ENCODE measurements around the gene CLN6.

CLN6 gene

DNA sequence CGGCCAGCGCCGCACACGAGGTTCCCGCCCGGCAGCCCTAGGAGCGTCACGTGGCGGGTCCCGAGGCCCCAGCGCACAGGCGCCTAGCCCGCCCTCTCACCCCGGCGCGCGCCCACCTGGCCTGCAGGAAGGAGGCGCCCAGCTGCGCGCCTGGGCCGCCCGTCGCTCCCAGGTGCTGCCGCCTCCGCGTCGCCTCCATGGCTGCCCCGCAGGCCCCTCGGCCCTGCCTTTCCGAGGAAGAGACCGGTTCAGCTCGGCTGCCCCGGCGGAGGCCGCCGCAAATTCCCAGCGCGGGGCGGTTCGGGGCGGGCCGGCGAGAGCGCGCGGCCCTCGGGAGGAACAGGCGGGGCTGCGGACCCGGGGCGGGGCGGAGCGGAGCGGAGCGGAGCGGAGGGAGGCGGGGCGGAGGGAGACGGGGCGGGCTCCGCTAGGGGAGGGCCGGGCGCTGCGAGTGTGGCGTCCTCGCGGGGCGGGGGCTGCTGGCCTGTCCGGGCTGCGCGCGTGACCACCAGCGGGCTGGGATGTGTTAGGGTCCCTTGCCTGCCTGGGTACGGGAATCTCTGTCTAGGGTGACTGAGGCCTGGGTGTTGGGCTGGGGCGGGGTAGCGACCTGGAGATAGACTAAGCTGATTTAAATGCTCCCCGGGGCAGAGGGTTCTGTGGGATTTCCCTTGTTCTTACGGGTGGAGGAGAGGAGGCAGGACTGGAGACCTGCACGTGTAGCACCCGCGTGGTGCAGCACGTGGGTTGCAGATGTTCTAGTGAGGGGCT is at the start of gene CLN6:
CLN6 (minus strand) TSS at position 343 of the 771 bp plus-strand sequence; CDS start at position 199, 144 bp downstream.
- H3K4me1 Mint-ChIP-seq (ENCODE audit: low read depth), result peaks cover 41% of the 10 kb centered on the region
- no peaks in the 10 kb centered on the region for H3K36me3 Mint-ChIP-seq
- peak within 1 kb of the TSS; percentile 97 for H3K4me3 Mint-ChIP-seq
- H3K27me3 Mint-ChIP-seq, result no peaks in the 10 kb centered on the region
- peak within 1 kb of the TSS; percentile 98 for H3K27ac Mint-ChIP-seq
- H3K9me3 Mint-ChIP-seq (ENCODE audit: low read depth), result no peaks in the 10 kb centered on the region

DNA sequence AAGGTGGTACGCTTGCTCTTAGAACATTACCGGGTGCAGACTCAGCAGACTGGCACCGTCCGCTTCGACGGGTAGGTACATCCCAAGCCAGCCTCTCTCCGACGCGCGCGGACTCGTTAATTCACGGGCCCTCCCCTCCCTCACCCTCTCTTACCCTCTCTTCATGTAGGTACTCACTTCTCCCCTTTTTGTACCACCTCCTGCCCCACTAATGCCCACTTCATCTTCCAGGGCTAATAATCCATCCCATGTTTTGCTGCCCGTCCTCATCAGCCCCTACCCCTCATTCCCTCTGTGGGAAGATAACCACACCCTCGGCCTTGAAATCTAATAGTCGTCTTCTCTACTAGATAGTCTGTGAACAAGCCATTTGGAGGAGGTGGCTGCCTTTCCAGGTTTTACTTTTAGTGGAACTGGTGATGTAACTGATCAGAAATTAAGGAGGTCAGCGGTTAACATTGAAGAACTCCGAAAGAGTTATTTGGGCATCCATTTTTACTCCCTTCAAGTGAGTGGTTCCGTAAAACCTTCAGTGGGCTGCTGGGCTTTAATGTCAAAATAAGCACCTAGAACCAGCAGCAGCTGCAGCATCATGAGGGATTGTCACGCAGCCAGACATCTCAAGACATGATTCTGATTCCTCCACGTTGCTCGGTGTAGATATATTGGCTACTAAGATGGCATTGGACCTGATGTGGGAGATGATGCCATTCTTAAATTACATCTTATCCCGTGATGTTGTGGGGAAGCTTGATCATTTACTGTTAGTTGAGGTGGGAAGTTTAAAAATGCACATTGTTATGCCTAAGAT is 49.3 kb upstream of the CLN6 start:
- H3K27me3 Mint-ChIP-seq, result no peaks in the 10 kb centered on the region
- H3K4me3 Mint-ChIP-seq, result peak overlapping the region; percentile 97
- peak overlapping the region; percentile 91 for H3K27ac Mint-ChIP-seq
- peaks cover 5% of the 10 kb centered on the region for H3K36me3 Mint-ChIP-seq
- peaks cover 56% of the 10 kb centered on the region for H3K4me1 Mint-ChIP-seq (ENCODE audit: low read depth)
- H3K9me3 Mint-ChIP-seq (ENCODE audit: low read depth), result no peaks in the 10 kb centered on the region

DNA sequence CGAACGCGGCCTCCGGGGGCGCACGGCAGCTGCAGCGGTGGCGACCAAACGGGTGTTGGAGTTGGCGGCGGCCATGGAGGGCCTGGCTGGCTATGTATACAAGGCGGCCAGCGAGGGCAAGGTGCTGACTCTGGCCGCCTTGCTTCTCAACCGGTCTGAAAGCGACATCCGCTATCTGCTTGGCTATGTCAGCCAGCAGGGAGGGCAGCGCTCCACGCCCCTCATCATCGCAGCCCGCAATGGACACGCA is 48.7 kb upstream of the CLN6 start:
- peak overlapping the region; percentile 97 for H3K4me3 Mint-ChIP-seq
- no peaks in the 10 kb centered on the region for H3K27me3 Mint-ChIP-seq
- peaks cover 5% of the 10 kb centered on the region for H3K36me3 Mint-ChIP-seq
- no peaks in the 10 kb centered on the region for H3K9me3 Mint-ChIP-seq (ENCODE audit: low read depth)
- H3K27ac Mint-ChIP-seq, result peak overlapping the region; percentile 91
- peaks cover 55% of the 10 kb centered on the region for H3K4me1 Mint-ChIP-seq (ENCODE audit: low read depth)

DNA sequence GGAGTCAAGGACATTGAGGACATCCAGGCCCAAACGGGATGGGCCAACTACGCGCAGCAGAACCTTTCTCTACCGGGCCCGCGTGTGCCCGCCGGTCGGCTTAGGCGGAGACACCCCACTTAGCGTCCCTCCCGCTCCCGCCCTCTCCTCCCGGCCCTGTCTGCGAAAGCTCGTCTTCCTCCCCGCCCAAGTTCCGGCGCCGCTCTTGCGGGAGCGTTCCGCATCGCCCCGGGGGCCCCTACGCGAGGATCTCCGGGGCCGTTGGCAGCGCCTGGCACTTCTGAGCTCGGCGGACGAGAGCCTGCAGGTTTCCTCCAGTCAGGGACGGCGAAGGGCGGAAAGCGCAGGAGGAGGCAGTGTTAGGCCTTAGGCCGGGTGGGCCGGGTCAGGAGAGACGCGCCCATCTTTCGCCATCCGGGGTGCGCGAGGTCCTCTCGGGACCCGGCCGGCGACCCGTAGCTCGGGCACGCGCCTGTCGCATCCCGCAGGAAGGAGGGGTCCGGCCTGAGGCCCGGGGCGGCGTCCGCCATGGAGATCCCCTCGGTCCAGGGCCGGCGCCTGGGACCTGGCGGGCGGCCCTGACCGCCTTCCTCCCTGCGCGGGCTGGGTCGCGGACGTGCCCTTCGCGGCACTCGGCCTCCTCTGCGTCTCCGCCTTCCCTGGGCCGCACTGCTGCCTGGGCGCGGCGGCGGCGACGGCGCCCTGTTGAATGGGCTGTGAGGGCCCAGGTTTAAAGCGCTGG is 48.2 kb upstream of the CLN6 start, which contains the start of gene FEM1B:
FEM1B (plus strand) TSS at position 143 of the 742 bp plus-strand sequence. CDS start 673 bp downstream, outside the sequence.
- H3K4me1 Mint-ChIP-seq (ENCODE audit: low read depth), result peaks cover 53% of the 10 kb centered on the region
- no peaks in the 10 kb centered on the region for H3K27me3 Mint-ChIP-seq
- H3K9me3 Mint-ChIP-seq (ENCODE audit: low read depth), result no peaks in the 10 kb centered on the region
- H3K4me3 Mint-ChIP-seq, result peak within 1 kb of the TSS; percentile 97
- H3K36me3 Mint-ChIP-seq, result peaks cover 5% of the 10 kb centered on the region
- peak within 1 kb of the TSS; percentile 98 for H3K27ac Mint-ChIP-seq

DNA sequence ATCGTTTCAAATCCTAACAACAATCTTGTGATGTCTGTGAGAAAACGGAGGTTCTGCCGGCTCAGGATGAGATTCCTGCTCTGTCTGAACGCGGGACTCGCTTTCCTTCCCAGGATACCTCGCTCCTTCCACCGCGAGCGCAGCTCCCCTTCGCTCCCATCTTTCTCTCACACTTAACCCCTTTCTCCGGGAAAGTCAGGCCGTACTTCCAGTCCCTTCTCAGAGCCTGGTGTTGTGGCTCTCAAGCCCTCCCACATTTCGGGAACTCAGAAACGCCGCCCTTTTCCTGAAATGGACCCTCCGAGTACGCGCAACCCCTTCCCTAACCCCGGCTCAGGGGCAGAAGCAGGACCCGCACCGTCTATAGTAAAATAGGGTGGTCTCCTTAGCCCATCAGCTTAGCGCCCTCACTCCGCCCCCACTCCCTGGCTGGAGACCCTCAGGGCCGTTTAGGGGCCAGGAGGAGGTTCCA is 47.6 kb upstream of the CLN6 start:
- Mint-ChIP-seq H3K36me3 (peaks cover 5% of the 10 kb centered on the region), H3K4me1 (ENCODE audit: low read depth) (peaks cover 47% of the 10 kb centered on the region), H3K27ac (peak overlapping the region; percentile 98), H3K4me3 (peak overlapping the region; percentile 89), H3K9me3 (ENCODE audit: low read depth) (no peaks in the 10 kb centered on the region), H3K27me3 (no peaks in the 10 kb centered on the region)

DNA sequence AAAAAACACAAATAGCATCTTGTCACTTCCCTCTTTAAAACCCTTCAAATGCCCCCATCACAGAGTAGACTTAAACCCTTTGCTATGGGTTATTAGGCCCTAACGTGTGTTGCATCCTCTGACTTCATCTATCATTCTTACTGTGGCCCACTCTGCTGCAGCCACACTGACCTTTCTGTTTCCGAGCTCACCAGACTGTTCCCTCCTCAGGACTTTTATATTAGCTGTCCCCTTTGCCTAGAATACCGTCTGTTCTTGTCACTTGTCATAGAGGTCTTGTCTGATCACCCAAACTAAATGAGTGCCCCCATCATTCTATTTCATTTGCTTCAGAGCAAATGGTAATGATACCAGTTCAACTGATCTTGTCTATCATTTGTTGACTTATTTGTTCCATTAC is 47.1 kb upstream of the CLN6 start:
- Mint-ChIP-seq H3K27me3 (no peaks in the 10 kb centered on the region), H3K27ac (peak overlapping the region; percentile 98), H3K4me3 (peak overlapping the region; percentile 89), H3K36me3 (peaks cover 5% of the 10 kb centered on the region), H3K9me3 (ENCODE audit: low read depth) (no peaks in the 10 kb centered on the region), H3K4me1 (ENCODE audit: low read depth) (peaks cover 42% of the 10 kb centered on the region)

DNA sequence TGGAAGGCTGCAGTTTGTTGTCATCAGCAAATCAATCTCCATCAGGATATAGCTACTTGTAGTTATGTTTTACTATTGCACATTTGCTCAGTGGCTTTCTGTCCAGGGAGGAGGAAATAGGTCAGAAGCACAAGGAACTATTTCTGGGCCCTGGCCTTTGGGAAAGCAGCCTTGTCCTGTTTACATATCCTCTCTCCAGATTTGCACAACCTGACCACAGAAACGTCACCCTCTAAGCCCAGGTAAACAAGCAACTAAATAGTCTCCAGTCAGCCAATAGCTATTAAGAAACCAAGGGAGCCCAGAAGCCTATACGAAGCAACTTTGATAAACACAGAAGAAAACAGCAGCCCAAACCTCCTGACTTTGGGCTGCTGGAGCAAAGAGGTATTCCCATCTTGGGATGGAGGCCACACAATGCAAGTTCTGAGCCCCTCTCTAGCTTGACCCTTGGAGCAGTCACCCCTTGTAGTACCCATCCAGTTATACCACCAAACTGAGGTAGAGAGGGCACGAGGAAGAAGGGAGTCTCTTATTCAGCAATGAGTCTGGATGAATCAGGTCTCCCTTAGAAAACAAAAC is 45.7 kb upstream of the CLN6 start:
- Mint-ChIP-seq H3K4me1 (ENCODE audit: low read depth) (peaks cover 28% of the 10 kb centered on the region), H3K27me3 (no peaks in the 10 kb centered on the region), H3K36me3 (peaks cover 2% of the 10 kb centered on the region), H3K27ac (no peak overlapping the region), H3K4me3 (no peak overlapping the region), H3K9me3 (ENCODE audit: low read depth) (no peaks in the 10 kb centered on the region)

DNA sequence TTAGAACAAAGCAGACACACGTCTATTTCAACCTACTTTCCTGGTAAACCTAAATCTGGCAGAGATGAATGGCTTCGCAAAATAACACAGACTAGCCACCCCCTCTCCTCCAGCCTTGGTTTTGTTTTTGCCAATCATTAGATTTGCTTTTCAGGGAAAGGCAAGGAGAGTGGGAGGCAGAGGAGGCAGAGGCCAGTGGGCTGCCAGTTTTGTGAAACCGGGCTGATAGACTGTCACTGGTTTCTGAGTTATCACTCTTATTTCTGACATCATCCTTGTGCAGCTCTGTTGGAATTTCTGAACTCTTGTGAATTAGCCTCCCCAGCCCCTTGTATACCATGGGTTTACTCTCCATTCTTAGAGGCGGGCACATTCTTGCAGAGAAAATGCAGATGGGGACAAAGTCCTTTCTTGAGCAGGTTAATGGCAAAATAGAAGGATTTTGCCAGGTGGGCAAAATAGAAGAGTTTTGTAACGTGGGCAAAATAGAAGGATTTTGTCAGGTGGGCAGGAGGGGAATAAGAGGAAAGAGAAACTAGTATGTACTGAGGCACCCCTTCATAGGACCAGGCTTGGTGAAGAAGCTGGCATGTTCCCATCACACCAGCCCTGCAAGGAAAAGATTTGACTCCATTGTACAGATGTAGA is 44.8 kb upstream of the CLN6 start:
- Mint-ChIP-seq H3K9me3 (ENCODE audit: low read depth) (no peaks in the 10 kb centered on the region), H3K36me3 (no peaks in the 10 kb centered on the region), H3K4me3 (no peak overlapping the region), H3K27ac (peak overlapping the region; percentile 1), H3K4me1 (ENCODE audit: low read depth) (peaks cover 19% of the 10 kb centered on the region), H3K27me3 (no peaks in the 10 kb centered on the region)

DNA sequence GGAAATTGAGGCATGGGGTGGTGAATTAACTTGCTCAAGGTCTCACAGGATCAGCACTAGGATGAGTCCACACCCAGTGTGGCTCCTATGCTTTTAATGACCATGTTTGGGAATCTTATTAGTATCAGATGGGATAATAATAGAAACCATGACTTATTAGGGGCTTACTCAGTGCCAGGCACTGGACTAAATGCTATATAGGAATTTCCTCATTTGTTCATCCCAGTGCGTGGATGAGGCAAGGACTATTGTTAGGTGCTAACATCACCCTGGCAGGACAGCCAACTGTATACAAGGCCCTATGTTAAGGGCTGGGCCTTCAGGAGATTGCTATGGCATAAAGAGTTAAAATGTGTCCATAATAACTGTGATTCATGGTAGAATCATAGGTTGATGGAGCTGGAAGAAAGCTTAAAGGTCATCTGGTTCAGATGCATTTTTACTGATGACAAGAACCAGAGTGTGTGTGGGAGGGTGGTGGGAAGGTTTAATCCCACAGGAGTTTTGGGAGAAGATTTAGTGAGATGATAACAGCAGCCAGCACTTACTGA is 43.3 kb upstream of the CLN6 start:
- Mint-ChIP-seq H3K9me3 (ENCODE audit: low read depth) (no peaks in the 10 kb centered on the region), H3K27ac (no peak overlapping the region)

DNA sequence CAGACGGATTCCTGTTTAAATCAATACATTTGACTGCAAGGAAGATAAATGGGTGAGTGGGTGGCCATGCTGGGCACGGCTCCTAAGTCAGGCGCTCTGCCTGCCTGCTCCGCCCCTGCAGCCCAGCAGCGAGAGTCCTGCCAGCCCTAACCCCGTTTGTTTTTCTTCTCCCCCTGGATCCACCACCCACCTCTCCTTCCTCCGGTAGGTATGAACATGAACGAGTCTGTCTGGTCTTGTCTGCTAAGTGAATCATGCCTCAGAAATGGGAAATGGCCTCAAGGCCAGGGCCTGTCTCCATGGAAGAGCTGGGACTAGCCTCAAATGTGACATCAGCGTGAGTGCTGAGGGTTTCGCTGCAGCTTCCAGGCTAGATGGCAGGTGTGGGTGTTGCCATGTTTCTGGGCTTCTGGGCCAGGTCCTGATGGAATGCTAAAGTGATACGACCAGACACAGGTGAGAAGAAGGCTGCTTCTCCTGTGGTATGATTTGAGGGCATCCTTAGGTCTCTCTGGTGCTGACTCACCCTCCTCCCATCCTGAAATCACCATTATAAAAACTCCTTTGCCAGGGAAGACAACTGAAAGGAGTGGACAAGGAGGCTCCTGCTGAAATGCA is 42.4 kb upstream of the CLN6 start:
- Mint-ChIP-seq H3K36me3 (no peaks in the 10 kb centered on the region), H3K27ac (no peak overlapping the region), H3K4me1 (ENCODE audit: low read depth) (peaks cover 9% of the 10 kb centered on the region), H3K4me3 (no peak overlapping the region), H3K9me3 (ENCODE audit: low read depth) (no peaks in the 10 kb centered on the region), H3K27me3 (peaks cover 3% of the 10 kb centered on the region)

More for the DNA sequence above, 43.3 kb upstream of the CLN6 start:
- Mint-ChIP-seq H3K4me1 (ENCODE audit: low read depth) (peaks cover 13% of the 10 kb centered on the region), H3K27me3 (peaks cover under 1% of the 10 kb centered on the region), H3K4me3 (no peak overlapping the region), H3K36me3 (no peaks in the 10 kb centered on the region)

DNA sequence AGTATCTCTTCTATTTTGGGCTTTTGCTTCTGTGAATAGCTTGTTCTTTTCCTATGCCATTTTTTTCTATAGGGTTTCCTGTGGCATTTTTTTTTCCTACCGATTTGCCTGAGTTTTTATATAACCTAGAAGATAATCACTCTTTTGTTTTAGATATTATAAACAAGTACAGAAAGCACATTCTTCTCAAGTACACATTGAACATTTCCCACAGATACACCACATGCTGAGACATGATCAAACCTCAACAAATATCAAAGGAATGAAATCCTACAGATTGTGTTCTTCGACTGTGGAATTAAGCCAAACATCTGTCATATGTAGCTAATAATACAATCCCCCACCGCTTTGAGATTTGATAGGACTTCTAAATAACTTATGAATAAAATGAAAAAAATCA is 38.9 kb upstream of the CLN6 start:
- Mint-ChIP-seq H3K27ac (no peak overlapping the region), H3K27me3 (peaks cover 7% of the 10 kb centered on the region), H3K36me3 (no peaks in the 10 kb centered on the region), H3K4me3 (no peak overlapping the region), H3K9me3 (ENCODE audit: low read depth) (no peaks in the 10 kb centered on the region), H3K4me1 (ENCODE audit: low read depth) (no peaks in the 10 kb centered on the region)

DNA sequence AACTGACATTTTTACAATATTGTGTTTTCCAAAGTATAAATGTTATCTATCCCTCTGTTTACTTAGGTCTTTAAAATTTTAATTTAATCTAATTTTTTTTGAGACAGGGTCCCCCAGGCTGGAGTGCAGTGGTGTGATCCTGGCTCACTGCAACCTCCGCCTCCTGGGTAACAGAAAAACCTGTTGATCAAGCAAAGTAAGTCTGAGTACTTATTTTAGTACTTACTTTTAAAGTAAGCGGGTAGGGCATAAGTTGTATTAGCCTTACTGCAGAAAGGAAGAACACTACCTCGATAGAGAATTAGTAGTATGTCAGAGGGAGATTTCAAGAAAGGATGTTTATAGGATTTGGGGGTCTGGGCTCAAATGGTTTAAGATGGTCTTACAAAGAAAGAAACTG is 36.1 kb upstream of the CLN6 start:
- Mint-ChIP-seq H3K4me1 (ENCODE audit: low read depth) (no peaks in the 10 kb centered on the region), H3K4me3 (no peak overlapping the region), H3K27me3 (peaks cover 14% of the 10 kb centered on the region), H3K27ac (no peak overlapping the region), H3K9me3 (ENCODE audit: low read depth) (no peaks in the 10 kb centered on the region), H3K36me3 (no peaks in the 10 kb centered on the region)

DNA sequence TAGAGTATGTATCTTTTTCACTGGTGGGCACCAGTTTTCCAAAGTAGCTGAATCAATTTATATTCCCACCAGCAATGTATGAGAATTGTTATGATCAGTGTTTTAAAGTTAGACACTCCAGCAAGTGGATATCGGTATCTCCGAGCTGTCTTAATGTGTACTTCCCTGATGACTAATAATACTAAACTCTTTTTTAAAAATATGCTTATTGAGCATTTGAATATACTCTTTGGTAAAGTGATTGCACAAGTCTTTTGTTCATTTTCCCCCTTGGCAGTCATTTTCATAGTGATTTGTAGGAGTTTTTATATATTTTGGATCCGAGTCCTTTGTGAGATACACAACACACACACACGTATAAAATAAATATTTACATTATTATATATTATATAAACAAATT is 35.6 kb upstream of the CLN6 start:
- no peak overlapping the region for H3K4me3 Mint-ChIP-seq
- no peak overlapping the region for H3K27ac Mint-ChIP-seq
- H3K27me3 Mint-ChIP-seq, result peaks cover 14% of the 10 kb centered on the region
- no peaks in the 10 kb centered on the region for H3K9me3 Mint-ChIP-seq (ENCODE audit: low read depth)
- no peaks in the 10 kb centered on the region for H3K36me3 Mint-ChIP-seq
- no peaks in the 10 kb centered on the region for H3K4me1 Mint-ChIP-seq (ENCODE audit: low read depth)

DNA sequence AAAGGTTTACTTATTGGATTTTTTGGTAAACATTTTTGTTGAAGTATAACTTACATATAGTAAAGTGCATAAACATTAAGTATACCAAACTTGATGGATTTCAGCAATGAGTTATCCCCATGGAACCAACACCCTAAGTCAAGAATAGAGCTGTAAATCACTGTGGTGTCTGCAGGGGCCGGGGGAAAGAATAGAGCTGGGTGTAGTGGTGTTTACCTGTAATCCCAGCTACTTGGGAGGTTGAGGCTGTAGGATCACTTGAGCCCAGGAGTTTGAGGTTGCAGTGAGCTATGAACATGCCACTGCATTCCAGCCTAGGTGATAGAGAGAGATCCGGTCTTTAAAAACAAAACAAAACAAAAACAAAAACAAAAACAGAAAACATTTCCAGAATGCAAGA is 34.8 kb upstream of the CLN6 start:
- H3K27me3 Mint-ChIP-seq, result peaks cover 14% of the 10 kb centered on the region
- H3K27ac Mint-ChIP-seq, result no peak overlapping the region
- peaks cover 1% of the 10 kb centered on the region for H3K4me1 Mint-ChIP-seq (ENCODE audit: low read depth)
- no peaks in the 10 kb centered on the region for H3K9me3 Mint-ChIP-seq (ENCODE audit: low read depth)
- H3K4me3 Mint-ChIP-seq, result no peak overlapping the region
- no peaks in the 10 kb centered on the region for H3K36me3 Mint-ChIP-seq
